Right atrium auricular region (tissue), 2 donors: ENCODE results near the gene MANEA. TPM values are rescaled to one million over a fixed set of nuclear protein-coding genes. Genes with fewer than 3 reads are reported as not detected.
"Not testable (repeated sequence)": the region's sequence is repeated elsewhere in the genome, so short reads cannot be mapped to it uniquely, and the experiment has no call there.

Source experiments
- DNase-seq: peaks from one replicate; pipeline ENCODE4 v3.0.0-alpha.2; 2019; ENCODE audit warnings: low spot score
- H3K27ac ChIP-seq, 2 donors: fragments of 200-600 bp; sonication (generic); 1 replicate in 1 of 2; 2 replicates in 1 of 2; pipeline ENCODE4 v1.5.1; 2016 to 2019
- H3K27me3 ChIP-seq, 2 donors: fragments of 200-600 bp; sonication (generic); one replicate each; pipeline versions ENCODE4 v1.5.1 to v1.6.0; 2017 to 2019
- H3K36me3 ChIP-seq: fragments of 200-600 bp; sonication (generic); one replicate; pipeline ENCODE4 v1.5.1; 2016
- H3K4me1 ChIP-seq, 2 donors: fragments of 200-600 bp; sonication (generic); one replicate each; pipeline versions ENCODE4 v1.5.1 to v1.6.0; 2017 to 2019
- H3K4me3 ChIP-seq, 2 donors: fragments of 200-600 bp; sonication (generic); 1 replicate in 1 of 2; 2 replicates in 1 of 2; pipeline ENCODE4 v1.5.1; 2017 to 2019; ENCODE audit warnings: mild to moderate bottlenecking in 1 of 2, moderate library complexity in 1 of 2
- H3K9me3 ChIP-seq, 2 donors: fragments of 200-600 bp; sonication (generic); one replicate each; pipeline ENCODE4 v1.5.1; 2019
- total RNA-seq, 2 donors: library from RNA; depleted of rRNA; stranded (reverse); fragments of >200 nt; gene quantifications; one replicate each; pipeline ENCODE4 v1.1.0, GENCODE V29; 2016
- TF ChIP-seq, protein P1 (sequence below), 2 donors: fragments of 200-600 bp; sonication (generic); IDR thresholded peaks; one replicate each; pipeline ENCODE4 v1.5.1; 2019; ENCODE audit warnings: antibody characterized with exemption in 2 of 2

The MANEA gene
- total RNA-seq, 2 donors from 2014 or later, result 6.5 to 7.5 TPM

DNA sequence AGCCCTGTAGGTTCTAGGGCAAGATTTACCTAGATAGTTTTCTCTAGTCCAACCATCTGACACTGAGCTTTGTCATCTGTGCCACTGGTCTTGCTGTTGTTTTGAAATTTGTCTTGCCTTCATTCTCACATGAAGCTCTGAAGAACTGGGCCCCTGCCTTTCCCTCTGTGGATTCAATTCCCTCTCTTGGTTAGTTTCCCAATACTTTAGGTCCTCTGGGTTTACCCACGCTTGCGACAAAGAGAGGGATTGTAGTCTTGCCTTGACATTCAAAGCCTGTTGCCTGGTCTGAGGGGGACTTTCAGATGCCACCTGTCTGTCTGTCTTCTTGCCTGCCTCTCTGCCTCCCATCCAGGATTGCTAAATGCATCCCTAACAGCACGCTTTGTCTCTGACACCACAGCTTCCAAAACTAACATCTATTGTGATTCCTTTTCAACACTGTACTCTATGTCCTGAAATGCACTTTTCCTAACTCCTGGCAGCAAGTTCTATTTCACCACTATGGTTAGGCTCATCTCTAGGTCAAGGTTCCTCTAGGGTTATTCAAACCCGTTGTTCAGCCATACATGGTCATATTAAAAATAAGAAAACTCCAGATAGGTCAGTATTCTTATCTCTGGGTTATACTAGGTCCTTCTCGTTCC lies 25.5 kb upstream of the MANEA start:
- Histone ChIP-seq H3K4me3 (no peak overlapping the region), H3K27ac (no peak overlapping the region), H3K9me3 (no peaks in the 10 kb centered on the region), H3K27me3 (no peaks in the 10 kb centered on the region), H3K36me3 (no peaks in the 10 kb centered on the region), H3K4me1 (no peaks in the 10 kb centered on the region)
- TF ChIP-seq, protein P1, sequence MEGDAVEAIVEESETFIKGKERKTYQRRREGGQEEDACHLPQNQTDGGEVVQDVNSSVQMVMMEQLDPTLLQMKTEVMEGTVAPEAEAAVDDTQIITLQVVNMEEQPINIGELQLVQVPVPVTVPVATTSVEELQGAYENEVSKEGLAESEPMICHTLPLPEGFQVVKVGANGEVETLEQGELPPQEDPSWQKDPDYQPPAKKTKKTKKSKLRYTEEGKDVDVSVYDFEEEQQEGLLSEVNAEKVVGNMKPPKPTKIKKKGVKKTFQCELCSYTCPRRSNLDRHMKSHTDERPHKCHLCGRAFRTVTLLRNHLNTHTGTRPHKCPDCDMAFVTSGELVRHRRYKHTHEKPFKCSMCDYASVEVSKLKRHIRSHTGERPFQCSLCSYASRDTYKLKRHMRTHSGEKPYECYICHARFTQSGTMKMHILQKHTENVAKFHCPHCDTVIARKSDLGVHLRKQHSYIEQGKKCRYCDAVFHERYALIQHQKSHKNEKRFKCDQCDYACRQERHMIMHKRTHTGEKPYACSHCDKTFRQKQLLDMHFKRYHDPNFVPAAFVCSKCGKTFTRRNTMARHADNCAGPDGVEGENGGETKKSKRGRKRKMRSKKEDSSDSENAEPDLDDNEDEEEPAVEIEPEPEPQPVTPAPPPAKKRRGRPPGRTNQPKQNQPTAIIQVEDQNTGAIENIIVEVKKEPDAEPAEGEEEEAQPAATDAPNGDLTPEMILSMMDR (IDR thresholded peaks at IDR 0.05), result no peak
- no peak for DNase-seq

DNA sequence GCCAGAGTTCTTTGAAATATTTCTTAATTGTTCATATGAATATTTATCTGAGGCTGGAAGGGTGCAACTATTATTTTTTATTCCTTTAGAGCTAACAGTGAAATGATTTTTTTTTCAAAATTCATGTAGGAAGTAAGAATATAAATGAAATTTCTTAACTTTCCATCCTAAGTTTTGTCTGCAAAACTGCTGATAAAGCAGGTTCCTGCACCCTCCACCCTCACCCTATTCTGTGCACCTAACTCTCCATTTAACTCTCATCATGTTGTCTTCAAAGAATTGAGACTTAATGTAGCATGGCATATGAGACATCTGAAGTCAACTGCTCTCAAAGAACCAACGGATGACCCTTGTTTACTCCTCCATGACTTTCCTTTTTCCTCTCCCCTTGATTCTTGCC lies 23.5 kb upstream of the MANEA start:
- Histone ChIP-seq H3K9me3 (no peaks in the 10 kb centered on the region), H3K27me3 (no peaks in the 10 kb centered on the region), H3K27ac (no peak overlapping the region), H3K4me3 (no peak overlapping the region), H3K36me3 (no peaks in the 10 kb centered on the region), H3K4me1 (no peaks in the 10 kb centered on the region)
- DNase-seq, result no peak
- TF ChIP-seq, protein P1 (IDR thresholded peaks at IDR 0.05), result no peak

DNA sequence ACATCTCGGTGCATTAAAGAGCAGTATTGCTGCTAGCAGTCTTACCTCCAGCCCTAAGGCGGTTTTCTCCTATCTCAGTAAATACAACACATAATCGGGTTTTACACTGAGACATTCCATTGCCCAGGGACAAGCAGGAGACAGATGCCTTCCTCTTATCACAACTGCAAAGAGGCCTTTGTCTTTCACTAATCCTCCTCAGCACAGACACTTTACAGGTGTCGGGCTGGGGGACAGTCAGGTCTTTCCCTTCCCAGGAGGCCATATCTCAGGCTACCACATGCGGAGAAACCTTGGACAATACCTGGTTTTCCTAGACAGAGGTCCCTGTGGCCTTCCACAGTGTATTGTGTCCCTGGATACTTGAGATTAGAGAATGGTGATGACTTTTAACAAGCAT lies 16.4 kb upstream of the MANEA start:
- not testable (repeated sequence) for H3K27me3 ChIP-seq, H3K4me1 ChIP-seq, H3K4me3 ChIP-seq, DNase-seq, H3K27ac ChIP-seq, H3K9me3 ChIP-seq, H3K36me3 ChIP-seq

DNA sequence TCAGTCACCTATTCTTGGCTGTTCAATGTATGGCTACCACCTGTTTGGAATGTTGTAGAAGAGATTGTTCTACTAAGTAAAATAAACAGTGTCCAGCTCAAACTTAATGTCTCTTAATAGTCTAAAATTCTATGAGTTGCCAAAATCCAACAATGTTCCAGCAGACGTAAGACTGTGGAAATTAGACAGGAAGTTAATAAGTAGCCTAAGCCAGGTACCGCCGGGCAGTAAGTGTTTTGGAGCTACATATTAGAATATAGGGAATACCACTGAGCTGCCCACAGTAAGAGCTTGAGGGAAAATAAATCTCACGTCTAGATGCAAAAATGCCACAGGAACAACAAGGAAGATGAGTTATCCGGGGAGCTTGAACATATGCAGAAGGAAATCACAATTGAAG lies 7.8 kb upstream of the MANEA start:
- Histone ChIP-seq H3K9me3 (no peaks in the 10 kb centered on the region), H3K27me3 (no peaks in the 10 kb centered on the region), H3K36me3 (no peaks in the 10 kb centered on the region), H3K4me3 (no peak overlapping the region), H3K4me1 (peaks cover 0 to under 1% of the 10 kb centered on the region in 2 donors), H3K27ac (no peak overlapping the region)
- DNase-seq, result no peak
- TF ChIP-seq, protein P1 (IDR thresholded peaks at IDR 0.05), result no peak

DNA sequence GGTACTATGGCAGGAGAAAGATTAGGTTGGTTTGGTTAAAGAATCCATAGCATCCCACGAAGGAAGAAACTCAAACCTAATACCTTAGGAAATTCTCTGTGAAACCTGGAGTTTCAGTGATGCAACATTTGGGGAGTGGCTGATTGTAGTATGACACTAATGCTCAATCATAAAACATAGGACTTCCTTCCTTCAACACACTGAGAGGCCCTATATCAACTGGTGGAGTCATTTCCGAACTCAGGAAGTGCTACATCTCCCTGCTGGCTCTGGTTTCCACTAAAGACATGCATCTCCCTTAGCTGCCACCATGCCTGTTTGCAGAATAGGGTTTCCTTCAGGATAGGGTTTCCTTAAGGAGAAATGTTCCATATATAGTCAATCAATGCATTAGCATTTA lies 5.2 kb upstream of the MANEA start:
- Histone ChIP-seq H3K36me3 (no peaks in the 10 kb centered on the region), H3K27ac (no peak overlapping the region), H3K27me3 (no peaks in the 10 kb centered on the region), H3K4me1 (peaks cover 0 to 11% of the 10 kb centered on the region in 2 donors), H3K4me3 (no peak overlapping the region), H3K9me3 (no peaks in the 10 kb centered on the region)
- TF ChIP-seq, protein P1 (IDR thresholded peaks at IDR 0.05), result no peak
- no peak for DNase-seq

DNA sequence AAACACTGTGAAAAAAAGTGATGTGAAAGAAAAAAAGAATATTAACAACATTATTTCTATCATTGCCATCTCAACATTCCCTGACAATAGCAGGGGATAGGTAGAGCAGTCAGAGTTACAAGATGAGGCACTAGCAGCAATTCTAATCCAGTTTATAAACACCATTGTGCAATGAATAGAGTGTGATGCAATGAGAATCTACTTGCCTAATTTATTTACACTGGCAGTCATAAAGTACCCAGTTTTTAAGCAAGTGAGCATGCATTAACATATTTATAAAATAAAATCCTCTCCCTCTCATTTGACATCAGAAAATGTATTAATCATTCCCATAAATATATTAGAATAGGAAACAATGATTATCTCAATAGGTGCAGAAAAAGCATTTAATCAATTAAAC lies 2.5 kb upstream of the MANEA start:
- Histone ChIP-seq H3K27ac (no peak overlapping the region), H3K27me3 (no peaks in the 10 kb centered on the region), H3K4me1 (peaks cover 0 to 19% of the 10 kb centered on the region in 2 donors), H3K36me3 (no peaks in the 10 kb centered on the region), H3K9me3 (no peaks in the 10 kb centered on the region), H3K4me3 (no peak overlapping the region)
- no peak for DNase-seq
- TF ChIP-seq, protein P1 (IDR thresholded peaks at IDR 0.05), result no peak
